OCI-LY3 (cell line): ENCODE data around the gene ARIH1.

ENCODE experiments used
- CTCF ChIP-seq: fragments of 200-600, 300-600 bp; sonication (generic); IDR thresholded peaks from 2 replicates; pipeline ENCODE4 v1.5.1; 2014; ENCODE audit warnings: antibody characterized with exemption, low read length, low read depth
- EZH2phosphoT487 ChIP-seq: fragments of 200-600 bp; shearing (Covaris generic); IDR thresholded peaks from 2 replicates; pipeline ENCODE4 v1.6.1; 2018; ENCODE audit warnings: antibody characterized with exemption, mixed run types, low read depth

DNA sequence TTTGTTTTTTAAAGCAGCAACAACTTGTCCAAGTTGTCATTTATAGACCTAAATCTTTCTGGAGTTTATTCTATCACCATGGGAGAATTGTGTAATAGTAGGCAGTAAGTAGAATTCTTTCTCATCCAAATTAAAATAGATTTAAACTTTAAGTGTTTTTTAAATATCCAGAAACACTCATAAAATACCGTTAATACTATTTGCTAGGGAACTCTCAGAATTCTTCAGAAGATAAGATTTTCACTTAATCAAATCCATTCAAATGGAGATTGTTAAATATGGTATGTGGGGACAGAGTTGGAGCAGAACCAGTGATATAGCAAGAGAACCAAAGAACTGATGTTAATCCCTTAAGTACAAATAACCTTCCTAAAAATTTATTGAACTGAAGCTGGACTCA, 71.0 kb downstream of the ARIH1 start:
- TF ChIP-seq CTCF (no peak), EZH2phosphoT487 (no peak)
